HG03103 (cell line): Measurements from ENCODE around the gene PLCB4.

ENCODE experiments used
- ATAC-seq: cut with Tn5 transposase; IDR thresholded peaks from one replicate; pipeline ENCODE4 v1.9.1; 2021; ENCODE audit warnings: low read depth; ENCODE audit not compliant: unreplicated experiment

Gene PLCB4

GRCh38 chr20:9059931-9060330 lies 9.0 kb upstream of the PLCB4 start:
- ATAC-seq = no peak

GRCh38 chr20:9061434-9061833 lies 7.5 kb upstream of the PLCB4 start:
- no peak for ATAC-seq

- ATAC-seq = no peak
Measured at GRCh38 chr20:9062066-9062465, 6.8 kb upstream of the PLCB4 start.

- ATAC-seq = no peak
Measured at GRCh38 chr20:9066191-9066590, 2.7 kb upstream of the PLCB4 start.

GRCh38 chr20:9068233-9068801 lies 570 bp upstream of the PLCB4 start:
- no peak for ATAC-seq

GRCh38 chr20:9070304-9070703 lies 1.4 kb downstream of the PLCB4 start:
- no peak for ATAC-seq

- ATAC-seq = no peak
Measured at GRCh38 chr20:9071976-9072726, 3.3 kb downstream of the PLCB4 start.

- ATAC-seq = no peak
Measured at GRCh38 chr20:9072861-9073500, 4.1 kb downstream of the PLCB4 start.

GRCh38 chr20:9075264-9076095 lies 6.6 kb downstream of the PLCB4 start:
- no peak for ATAC-seq

- no peak for ATAC-seq
Measured at GRCh38 chr20:9076440-9076839, 7.6 kb downstream of the PLCB4 start.

- no peak for ATAC-seq
Measured at GRCh38 chr20:9078826-9079731, 10.2 kb downstream of the PLCB4 start.

GRCh38 chr20:9081423-9081966 lies 12.6 kb downstream of the PLCB4 start:
- no peak for ATAC-seq

GRCh38 chr20:9082741-9083140 lies 13.9 kb downstream of the PLCB4 start:
- no peak for ATAC-seq

GRCh38 chr20:9087531-9088217 lies 18.8 kb downstream of the PLCB4 start:
- ATAC-seq = no peak

- no peak for ATAC-seq
Measured at GRCh38 chr20:9088556-9088955, 19.7 kb downstream of the PLCB4 start.

GRCh38 chr20:9092113-9092512 lies 23.2 kb downstream of the PLCB4 start:
- ATAC-seq = no peak

- no peak for ATAC-seq
Measured at GRCh38 chr20:9092655-9093054, 23.8 kb downstream of the PLCB4 start.

GRCh38 chr20:9093218-9093957 lies 24.5 kb downstream of the PLCB4 start:
- ATAC-seq = no peak

- no peak for ATAC-seq
Measured at GRCh38 chr20:9099372-9099771, 30.5 kb downstream of the PLCB4 start.
